Measurements from ENCODE around the gene F2RL2.

F2RL2 gene, protein sequence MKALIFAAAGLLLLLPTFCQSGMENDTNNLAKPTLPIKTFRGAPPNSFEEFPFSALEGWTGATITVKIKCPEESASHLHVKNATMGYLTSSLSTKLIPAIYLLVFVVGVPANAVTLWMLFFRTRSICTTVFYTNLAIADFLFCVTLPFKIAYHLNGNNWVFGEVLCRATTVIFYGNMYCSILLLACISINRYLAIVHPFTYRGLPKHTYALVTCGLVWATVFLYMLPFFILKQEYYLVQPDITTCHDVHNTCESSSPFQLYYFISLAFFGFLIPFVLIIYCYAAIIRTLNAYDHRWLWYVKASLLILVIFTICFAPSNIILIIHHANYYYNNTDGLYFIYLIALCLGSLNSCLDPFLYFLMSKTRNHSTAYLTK

GRCh38 chr5:76622973-76623596 is at the start of gene F2RL2:
TSS of gene F2RL2 (minus strand) at chr5:76623403. CDS start at chr5:76623230, 173 bp downstream.
- no peak within 1 kb of the TSS for H3K27ac ChIP-seq
- POLR2A ChIA-PET (ENCODE audit: low non-redundant PET), result no interaction called here
- DNase-seq (ENCODE audit: low spot score), result peak; percentile 71
- CTCF ChIA-PET, result no interaction called here
- TF ChIP-seq CTCF (conservative IDR thresholded peaks at IDR 0.05; ENCODE audit: low read depth), result no peak

- DNase-seq (ENCODE audit: low spot score), result no peak
- ChIA-PET POLR2A (ENCODE audit: low non-redundant PET) (no interaction called here), CTCF (interaction anchor here (0.6 kb wide), 1 partner anchor 46 kb away, joined by 5 read pairs; no protein-coding TSS in a partner anchor)
- TF ChIP-seq CTCF (conservative IDR thresholded peaks at IDR 0.05; ENCODE audit: low read depth), result no peak
- no peak overlapping the region for H3K27ac ChIP-seq
Observed at GRCh38 chr5:76672242-76672641, 49.0 kb upstream of the F2RL2 start.

DNA sequence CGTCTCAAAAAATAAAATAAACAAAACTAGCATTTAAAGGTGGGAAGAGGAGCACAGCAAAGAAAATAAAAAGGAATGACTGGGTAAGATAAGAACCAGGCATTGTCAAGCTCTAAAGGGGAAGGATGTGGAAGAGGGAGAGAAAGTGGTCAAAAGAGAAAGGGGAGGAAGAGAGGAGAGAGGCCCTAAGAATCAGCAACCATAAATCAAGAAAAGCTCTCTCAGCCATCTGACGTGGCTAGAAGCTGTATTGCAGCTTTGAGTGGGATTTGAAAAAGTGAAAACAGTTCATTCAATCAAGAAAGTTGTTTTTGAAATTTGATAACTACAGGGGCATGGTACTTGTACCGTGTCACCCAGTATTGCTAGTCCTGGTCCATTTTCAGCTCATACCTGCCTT is 47.3 kb upstream of the F2RL2 start:
- TF ChIP-seq CTCF (conservative IDR thresholded peaks at IDR 0.05; ENCODE audit: low read depth), result no peak
- DNase-seq (ENCODE audit: low spot score), result no peak
- ChIA-PET POLR2A (ENCODE audit: low non-redundant PET) (no interaction called here), CTCF (interaction anchor here (0.5 kb wide), 1 partner anchor 1903 kb away, joined by 3 read pairs; no protein-coding TSS in a partner anchor)
- H3K27ac ChIP-seq, result no peak overlapping the region

GRCh38 chr5:76669245-76669644 is 46.0 kb upstream of the F2RL2 start:
- TF ChIP-seq CTCF (conservative IDR thresholded peaks at IDR 0.05; ENCODE audit: low read depth), result no peak
- CTCF ChIA-PET, result interaction anchor here (0.8 to 1.3 kb wide), 2 partner anchors 35 to 1211 kb away, joined by 3 to 5 read pairs; no protein-coding TSS in a partner anchor
- POLR2A ChIA-PET (ENCODE audit: low non-redundant PET), result no interaction called here
- no peak overlapping the region for H3K27ac ChIP-seq
- no peak for DNase-seq (ENCODE audit: low spot score)

DNA sequence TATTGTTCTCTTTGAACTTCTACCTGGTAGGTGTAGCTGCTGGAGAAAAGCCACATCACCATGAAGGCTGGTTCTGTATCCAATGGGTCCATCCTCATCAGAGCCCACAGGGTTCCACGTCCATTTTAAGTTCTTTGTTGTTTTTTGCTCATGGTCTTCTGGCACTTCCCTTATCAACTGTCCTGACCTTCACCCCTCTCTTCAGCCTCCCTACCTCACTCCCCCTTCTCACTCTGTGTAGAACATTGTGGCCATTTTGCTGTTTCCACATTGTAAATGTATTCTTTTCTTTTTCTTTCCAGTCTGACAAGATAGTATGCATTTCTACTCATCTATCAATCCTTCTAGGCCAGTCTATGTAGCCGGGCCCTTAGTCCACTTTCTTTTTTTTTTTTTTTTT is 44.3 kb upstream of the F2RL2 start:
- H3K27ac ChIP-seq, result no peak overlapping the region
- DNase-seq (ENCODE audit: low spot score), result no peak
- TF ChIP-seq CTCF (conservative IDR thresholded peaks at IDR 0.05; ENCODE audit: low read depth), result no peak
- POLR2A ChIA-PET (ENCODE audit: low non-redundant PET), result no interaction called here
- CTCF ChIA-PET, result interaction anchor here (0.6 kb wide), 1 partner anchor 27 kb away, joined by 3 read pairs; no protein-coding TSS in a partner anchor

DNA sequence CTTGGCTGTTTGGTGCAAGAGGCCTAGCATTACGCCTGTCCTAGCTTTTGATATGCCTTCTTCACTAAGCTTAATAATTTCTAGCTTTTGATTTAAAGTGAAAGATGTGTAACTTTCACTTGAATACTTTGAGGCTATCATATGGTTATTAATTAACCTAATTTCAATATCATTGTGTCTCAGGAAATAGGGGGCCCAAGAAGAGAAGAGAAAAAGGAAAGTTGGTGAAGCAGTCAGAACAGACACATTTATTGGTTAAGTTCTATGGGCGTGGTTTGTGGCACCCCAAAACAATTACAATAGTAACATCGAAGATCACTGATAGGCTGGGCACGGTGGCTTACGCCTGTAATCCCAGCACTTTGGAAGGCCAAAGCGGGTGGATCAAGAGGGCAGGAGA is 40.9 kb upstream of the F2RL2 start:
- H3K27ac ChIP-seq, result no peak overlapping the region
- CTCF ChIA-PET, result no interaction called here

More for the DNA sequence above, 40.9 kb upstream of the F2RL2 start:
- no peak for DNase-seq (ENCODE audit: low spot score)
- TF ChIP-seq CTCF (conservative IDR thresholded peaks at IDR 0.05; ENCODE audit: low read depth), result no peak
- POLR2A ChIA-PET (ENCODE audit: low non-redundant PET), result no interaction called here

All from RWPE1 (cell line).